Measurements from ENCODE around the gene B3GNT9.
A peak's percentile ranks its signal among the peaks of the same experiment; 100 is the strongest.

Gene B3GNT9, protein sequence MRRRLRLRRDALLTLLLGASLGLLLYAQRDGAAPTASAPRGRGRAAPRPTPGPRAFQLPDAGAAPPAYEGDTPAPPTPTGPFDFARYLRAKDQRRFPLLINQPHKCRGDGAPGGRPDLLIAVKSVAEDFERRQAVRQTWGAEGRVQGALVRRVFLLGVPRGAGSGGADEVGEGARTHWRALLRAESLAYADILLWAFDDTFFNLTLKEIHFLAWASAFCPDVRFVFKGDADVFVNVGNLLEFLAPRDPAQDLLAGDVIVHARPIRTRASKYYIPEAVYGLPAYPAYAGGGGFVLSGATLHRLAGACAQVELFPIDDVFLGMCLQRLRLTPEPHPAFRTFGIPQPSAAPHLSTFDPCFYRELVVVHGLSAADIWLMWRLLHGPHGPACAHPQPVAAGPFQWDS

DNA sequence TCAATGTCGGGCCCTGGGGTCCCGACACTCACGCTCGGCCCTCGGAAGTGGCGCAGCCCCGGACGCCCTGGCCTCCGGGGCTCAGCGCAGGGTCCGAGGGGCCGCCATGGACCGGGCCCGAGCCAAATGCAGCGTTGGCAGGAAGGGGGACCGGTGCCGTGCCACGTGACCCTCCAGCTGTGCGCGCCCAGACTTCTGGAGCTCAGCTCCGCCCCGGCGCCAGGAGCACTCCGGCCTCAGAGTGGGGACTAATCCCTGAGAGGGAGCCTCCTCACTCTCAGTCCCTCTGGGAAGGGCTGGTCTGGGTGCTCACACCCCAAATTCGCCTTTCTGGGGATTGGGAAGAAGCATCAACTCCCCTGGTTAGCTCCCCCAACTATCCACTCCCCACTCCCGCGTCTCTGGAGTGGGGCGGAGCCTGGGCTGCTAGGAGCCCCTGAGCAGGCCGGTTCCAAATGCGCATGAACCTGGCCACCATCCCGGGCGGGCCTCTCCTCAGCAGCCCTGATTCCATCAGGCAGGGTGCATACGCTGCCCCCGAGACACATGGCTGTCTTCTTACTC, at the start of gene B3GNT9:
B3GNT9 (minus strand) TSS at position 166 of the 564 bp plus-strand sequence. CDS start 513 bp downstream, outside the sequence.
- DNase-seq: no peak

DNA sequence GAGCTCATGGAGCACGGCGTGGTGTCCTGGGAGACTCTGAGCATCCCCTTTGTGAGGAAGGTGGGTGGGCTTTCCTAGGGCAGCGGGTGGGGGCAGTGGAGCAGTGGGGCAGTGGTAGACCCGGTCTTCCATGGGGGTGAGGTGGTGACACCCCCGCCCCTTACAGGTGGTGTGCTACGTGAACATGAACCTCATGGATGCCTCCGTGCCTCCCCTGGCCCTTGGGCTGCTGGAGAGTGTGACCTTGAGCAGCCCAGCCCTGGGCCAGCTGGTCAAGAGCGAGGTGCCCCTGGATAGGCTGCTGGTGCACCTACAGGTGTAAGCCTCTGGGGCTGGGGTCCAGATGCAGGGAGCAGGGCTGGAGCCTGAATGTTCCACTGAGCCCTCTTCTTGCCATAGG, 49.7 kb upstream of the B3GNT9 start:
- no peak for DNase-seq

DNA sequence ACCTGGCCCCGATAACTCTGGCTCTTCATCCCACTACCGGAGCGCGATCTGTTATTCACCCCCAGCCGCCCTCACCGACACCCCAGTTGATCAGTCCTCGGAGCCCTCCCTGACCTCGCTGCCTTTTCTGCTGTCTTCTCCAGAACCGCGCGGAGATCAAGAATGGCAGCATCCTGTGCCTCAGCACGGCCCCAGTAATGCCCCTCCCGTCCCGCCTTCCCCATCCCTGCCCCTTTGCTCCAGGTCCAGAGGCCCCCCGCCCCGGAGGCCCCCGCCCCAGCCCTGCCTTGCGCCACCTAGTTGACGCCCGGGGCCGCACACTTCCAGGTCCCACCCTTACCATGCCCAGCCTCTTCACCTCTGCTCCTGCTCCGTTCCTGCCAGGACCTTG, 49.0 kb upstream of the B3GNT9 start:
- DNase-seq: no peak

DNA sequence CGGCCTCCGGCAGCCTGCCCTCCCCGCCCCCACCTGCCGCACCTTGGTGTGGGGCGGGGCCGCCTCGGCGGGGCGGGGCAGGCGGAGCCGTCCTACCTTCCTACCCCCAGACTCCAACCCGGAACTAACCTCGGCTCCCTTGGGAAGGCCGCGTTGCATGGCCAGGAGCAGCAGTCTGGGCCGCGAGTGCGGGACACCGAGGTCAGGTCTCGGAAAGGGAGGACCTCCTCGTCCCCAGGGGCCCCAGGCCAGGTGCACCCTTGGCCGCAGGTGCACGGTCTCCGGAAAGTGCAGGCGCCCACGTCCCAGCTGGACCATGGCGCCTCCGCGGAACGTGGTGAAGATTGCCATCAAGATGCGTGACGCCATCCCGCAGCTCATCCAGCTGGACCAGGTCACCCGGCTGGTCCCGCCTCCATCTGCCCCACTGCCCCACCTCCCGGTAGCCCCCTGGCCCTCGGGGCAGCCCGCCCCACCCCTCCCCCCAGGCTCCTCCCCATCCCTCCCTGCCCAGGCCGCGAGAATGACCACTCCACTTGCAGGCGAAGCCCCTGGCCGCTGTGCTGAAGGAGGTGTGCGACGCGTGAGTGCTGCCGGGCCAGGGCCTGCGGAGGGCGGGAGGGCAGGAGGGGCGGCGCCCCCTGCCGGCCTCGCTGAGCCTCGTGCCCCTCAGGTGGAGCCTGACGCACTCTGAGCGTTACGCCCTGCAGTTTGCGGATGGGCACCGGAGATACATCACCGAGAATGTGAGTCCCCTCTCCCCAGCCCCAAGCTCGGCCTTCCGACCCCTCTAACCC, 48.4 kb upstream of the B3GNT9 start, which contains the start of gene ELMO3:
ELMO3 (plus strand) TSS at position 121 of the 797 bp plus-strand sequence; CDS start at position 317, 196 bp downstream.
- DNase-seq: no peak

DNA sequence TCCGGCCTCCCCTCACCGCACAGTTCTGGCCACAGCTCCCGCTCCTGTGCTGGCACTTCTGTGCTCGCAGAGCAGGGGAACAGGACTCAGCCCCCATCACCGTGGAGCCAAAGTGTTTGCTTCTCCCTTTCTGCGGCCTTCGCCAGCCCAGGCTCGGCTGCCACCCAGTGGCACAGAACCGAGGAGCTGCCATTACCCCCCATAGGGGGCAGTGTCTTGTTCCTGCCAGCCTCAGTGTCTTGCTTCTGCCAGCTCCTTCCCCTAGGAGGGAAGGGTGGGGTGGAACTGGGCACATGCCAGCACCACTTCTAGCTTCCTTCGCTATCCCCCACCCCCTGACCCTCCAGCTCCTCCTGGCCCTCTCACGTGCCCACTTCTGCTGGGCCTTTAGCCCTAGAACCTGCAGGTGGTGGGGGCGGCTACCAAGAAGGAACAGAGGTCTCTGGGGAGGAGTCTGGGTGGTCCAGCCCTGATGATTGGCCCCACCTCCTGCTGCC, 47.5 kb upstream of the B3GNT9 start:
- DNase-seq: peak in 1 of 6 experiments; percentile 13

DNA sequence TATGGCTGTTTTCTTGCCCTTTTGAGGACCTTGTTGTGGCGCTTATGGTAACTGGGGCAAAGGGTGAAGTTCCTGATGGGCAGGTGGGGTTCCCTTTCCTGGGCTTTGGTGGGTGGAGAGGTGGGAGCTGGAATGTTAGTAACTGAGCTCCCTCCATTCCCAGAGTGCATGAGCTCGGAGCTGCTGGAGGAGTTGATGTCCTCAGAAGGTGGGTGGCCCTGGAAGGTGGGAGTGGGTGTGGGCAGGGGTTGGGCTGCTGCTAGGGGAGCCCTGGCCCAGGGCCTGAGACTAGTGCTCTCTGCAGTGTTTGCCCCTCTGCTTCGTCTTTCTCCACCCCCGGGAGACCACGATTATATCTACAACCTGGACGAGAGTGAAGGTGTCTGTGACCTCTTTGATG, 46.9 kb upstream of the B3GNT9 start:
- DNase-seq: no peak

DNA sequence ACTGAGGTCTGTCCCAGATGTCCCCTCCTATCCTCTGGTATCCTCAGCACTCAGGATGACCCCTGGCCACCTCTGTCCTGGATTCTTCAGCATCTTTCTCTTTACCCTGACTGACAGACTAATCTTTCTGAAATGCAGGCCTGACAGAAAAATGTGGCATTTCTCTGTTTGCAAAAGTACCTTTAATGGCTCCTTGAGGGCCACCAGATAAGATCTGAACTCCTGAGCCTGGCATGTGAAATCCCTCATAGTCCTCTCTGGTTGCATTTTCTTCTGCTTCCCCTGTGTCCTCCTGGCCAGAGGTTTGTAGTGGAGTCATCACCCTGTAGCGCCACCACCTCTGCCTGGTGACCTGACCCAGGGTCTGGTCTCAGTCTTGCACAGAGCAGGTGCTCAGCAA, 46.1 kb upstream of the B3GNT9 start:
- no peak for DNase-seq

DNA sequence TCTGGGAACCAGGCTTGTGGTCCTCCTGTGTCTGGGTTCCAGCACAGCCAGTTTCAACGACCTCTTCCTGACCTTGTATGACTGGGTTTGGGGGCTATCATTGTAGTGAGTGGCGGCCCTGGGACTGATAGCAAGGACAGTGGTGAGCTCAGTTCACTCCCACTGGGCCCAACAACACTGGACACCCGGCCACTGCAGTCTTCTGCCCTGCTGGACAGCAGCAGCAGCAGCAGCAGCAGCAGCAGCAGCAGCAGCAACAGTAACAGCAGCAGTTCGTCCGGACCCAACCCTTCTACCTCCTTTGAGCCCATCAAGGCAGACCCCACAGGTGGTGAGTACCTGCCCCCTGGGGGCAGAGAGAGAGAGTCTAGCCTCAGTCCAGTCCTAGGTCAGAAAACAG, 44.9 kb upstream of the B3GNT9 start:
- DNase-seq: no peak

DNA sequence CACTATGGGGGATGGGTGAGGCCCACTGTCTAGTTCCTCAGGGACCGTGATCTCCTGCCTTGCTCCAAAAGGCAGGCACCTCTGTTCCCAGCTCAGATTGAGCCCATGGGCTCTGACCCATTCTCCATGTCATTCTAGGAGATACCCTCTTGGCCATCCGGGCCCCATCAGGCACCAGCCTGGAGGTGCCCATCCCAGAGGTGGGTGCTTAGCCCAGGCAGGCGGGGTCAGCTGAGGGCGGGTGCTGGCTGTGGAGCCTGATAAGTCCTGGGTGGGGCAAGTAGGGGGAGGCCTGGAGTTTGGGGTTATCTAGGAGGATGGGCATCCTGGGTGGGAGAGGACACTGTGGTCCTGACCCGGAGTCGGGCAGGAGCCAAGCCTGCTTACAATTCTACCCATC, 43.5 kb upstream of the B3GNT9 start:
- DNase-seq: no peak

DNA sequence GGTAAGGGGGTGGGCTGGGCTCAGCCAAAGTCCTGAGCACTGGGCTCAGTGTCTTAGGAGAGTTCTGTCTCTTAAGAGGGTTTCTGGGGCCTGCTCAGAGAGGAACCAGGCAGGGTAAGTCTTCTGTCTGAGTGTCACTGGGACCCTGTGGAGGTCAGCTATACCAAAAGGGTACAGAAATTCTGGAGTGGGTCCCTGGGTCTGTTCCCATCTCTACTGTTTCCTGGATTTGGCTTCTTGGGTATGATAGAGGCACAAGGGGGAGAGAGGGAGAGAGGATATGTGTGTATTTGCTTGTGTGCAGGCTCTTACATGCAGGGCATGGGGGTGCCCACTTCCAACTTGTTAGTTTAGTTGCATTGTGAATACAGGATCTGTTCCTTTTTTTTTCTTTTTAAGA, 42.7 kb upstream of the B3GNT9 start:
- no peak for DNase-seq

DNA sequence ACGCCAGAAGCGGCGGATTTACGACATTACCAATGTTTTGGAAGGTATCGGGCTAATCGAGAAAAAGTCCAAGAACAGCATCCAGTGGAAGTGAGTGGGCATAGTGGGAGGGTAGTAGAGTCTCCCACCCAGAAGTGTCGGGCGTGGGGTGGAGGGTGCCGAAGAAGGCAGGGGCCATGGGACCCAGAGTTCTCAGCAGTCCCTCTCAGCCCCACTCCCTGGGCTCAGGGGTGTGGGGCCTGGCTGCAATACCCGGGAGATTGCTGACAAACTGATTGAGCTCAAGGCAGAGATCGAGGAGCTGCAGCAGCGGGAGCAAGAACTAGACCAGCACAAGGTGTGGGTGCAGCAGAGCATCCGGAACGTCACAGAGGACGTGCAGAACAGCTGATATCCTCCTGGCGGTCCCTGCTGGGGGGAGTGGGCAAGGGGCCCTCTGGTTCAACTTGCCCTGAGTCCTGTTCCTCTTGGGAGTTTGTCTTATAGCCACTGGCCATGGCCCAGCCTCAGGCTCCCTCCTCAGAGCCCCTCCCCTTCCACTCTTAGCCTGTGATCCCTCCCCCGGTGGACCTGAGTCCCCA, 42.1 kb upstream of the B3GNT9 start:
- DNase-seq: no peak

DNA sequence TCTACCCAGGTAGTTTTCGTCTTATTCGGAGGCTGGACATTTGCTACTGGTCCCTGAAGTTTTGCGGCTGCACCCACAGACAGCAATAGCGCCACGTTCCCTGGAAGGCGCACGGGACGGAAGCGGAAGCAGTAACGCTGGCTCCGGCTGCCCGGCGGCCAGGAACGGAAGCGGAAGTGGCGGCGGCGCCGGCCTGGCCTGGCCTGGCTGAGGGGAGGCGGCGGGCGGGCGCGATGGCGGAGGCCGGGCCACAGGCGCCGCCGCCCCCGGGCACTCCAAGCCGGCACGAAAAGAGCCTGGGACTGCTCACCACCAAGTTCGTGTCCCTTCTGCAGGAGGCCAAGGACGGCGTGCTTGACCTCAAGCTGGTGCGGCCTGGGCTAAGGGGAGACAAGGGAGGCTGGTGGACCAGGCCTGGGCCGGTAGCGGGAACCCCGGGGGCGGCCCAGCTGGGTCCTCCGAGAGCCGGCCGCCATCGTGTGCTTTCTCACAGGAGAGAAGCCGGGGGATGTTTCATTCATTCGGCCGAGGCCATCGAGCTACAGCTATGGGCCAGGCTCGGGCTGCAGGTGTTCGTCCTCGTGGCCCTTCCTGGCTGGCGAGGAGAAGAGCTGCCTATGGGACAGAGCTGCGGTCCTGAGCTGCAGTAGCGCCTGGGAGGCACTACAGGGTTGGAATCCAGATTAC, 41.3 kb upstream of the B3GNT9 start, which contains the start of gene E2F4:
E2F4 (plus strand) TSS at position 161 of the 687 bp plus-strand sequence; CDS start at position 234, 73 bp downstream.
- peak; percentile 71 to 79 (median 75) for DNase-seq

DNA sequence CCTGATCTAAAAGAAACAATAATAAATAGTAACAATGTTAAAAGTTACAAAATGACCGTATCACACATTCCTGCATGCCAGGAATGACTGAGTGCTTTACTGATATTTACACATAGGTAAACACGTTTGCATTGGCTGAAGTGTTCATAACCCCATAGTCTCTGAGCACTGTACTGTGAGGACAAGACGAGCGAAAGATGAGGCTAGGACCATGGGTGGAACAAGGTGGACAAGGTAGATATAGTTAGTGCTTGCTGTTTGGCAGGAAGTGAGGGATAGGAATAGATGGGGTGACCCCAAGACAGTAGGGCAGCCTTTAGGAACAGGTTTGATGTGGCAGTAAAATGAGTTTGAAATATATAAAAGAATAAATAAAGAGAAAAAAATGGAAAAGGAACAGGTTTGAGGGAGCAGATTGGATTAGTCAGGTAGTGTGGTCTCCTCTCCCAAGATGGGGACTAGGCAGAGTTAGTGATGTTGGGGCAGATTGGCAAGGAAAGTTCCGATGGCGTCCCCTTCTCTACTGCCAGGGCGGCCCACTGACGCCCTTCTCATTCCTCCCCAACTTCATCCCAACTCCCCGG, 40.7 kb upstream of the B3GNT9 start:
- DNase-seq: no peak

DNA sequence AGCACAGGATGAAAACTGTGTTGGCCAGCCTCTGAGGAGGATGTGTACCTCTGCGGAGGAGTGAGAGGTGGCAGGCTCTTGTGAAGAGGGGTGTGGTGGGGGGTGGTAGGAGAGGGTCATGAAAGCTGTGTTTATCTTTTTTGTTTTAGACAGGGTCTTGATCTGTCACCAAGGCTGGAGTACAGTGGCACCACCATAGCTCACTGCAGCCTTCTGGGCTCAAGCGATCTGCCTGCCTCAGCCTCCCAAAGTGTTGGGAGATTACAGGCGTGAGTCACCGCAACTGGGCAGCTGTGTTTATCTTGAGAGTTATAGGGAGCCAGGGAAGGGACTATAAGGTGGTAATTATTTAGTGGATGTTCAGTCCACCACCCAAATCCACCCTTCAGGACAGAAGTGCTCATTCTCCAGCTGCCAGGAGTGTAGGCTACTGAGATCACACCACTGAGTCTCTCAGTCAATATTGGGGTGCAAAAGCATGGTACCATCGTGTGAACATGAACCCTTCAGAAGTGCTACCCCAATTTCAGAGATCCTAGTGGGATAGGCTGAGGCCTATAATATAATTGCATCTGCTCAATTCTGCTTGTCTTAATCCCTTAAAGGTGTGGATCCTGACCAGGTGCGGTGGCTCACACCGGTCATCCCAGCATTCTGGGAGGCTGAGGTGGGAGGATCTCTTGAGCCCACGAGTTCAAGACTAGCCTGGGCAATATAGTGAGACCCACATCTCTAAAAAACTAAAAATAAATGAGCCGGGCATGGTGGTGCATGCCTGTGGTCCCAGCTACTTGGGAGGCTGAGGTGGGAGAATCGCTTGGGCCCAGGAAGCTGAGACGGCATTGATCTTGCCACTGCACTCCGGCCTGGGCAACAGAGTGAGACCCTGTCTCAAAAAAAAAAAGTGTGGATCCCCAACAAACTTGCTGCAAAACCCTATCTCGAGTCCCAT, 39.9 kb upstream of the B3GNT9 start:
- DNase-seq: no peak

DNA sequence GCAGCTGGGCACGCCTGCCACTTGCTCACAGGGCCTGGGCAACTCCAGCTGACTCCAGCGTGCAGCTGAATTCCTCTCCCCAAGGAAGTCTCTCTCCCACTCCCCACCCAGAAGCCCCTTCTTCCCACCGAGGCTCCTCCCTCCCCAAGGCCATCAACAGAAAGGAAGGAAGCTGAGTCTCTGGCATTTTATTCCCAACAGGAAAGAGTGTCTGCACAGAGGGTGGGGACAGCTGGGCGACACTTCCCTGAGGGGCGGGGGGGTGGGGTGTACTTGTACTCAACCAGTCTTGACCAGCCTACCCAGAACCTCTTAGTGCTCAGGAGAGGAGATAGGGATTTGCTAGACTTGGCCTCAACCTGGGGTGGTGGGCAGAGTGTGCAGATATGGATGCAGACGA, 39.2 kb upstream of the B3GNT9 start, which contains the start of gene EXOC3L1:
EXOC3L1 (minus strand) TSS at position 96 of the 400 bp plus-strand sequence. CDS start 460 bp downstream, outside the sequence.
- DNase-seq: no peak

DNA sequence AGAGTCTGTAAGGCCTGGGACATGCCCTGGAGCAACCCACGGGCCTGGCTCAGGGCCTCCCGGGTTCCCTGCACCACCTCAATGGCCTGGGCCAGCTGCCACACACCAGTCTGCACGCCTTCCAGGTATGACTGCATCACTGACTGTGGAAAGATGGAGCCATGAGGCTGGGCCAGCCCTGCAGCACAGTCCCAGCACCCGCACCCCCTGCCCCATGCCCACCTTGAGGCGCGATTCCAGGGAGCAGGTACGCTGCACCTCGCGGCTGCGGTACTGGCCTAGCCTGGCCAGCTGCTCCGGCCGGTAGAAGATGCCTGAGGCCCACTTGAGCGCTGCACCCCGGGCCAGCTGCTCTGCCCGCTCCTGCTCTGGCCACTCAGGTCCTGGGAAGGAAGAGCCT, 38.0 kb upstream of the B3GNT9 start:
- DNase-seq: no peak

DNA sequence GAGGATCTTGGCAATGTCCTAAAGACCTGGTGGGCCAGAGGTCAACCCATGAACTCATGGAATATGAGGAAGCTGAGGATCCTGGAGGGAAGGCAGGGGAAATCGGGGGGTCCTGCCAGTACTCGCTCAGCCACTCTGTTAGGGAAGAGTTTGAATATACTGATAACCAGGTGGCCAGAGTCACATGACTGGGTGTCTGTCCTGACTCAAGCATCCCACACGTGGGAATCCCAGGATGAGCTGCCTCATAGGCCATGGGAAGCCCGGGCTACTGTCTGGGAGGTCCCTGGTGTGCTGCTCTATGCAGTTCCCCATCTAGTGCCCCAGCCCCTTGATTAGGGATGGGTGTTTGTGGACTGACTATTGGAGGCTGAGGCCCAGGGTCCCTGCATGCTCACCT, 37.5 kb upstream of the B3GNT9 start:
- no peak for DNase-seq

DNA sequence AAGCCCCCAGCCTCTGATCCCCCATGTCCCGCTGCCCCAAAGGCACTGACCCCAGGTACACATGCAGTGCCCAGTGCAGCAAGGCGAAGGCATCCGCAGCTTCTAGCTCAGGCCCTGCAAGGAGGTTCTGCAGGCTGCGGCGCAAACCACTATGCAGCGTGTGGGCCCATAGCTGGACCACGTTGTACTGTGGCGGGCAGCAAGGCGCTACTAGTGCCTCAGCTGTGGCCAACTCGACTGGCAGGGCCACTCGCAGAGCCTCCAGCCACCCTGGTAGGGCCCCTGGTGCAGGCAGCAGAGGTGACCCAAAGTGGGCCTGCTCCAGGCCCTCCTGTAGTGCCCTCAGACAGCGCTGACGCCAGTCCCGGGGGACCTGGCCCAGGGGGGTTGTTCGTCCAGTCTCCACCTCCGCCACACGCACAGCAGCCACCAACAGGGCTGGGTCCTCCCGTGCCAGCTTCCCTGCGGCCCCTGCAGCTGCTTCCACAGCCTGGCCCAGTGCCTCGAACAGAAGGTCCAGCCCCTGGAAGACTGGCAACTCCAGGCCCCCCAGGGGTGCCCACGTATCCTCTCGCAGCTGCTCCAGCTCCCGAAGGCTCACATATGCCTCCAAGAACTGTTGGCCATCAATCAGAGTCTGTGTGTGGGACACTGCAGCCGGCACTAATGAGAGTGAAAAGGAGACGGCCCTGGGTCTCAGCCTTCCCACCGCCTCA, 36.5 kb upstream of the B3GNT9 start:
- DNase-seq: no peak

DNA sequence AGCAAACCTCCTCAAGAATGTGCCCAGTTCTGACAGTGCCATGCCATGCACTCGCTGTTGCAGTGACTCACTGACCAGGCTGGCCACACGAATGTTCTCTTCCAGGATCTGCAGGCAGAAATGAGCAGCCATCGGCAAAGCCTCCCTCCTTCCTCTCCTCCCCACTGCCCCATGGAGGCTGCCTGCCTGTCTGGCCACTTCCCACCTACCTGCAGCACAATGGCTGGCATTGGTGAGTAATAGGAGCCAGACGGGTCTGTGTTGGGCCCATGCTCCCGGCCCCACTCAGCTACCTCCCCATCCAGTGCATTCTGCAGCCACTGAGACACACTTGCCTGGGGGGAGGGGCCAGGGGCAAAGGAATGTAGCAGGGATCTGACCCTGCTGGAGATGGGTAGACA, 35.8 kb upstream of the B3GNT9 start:
- no peak for DNase-seq

DNA sequence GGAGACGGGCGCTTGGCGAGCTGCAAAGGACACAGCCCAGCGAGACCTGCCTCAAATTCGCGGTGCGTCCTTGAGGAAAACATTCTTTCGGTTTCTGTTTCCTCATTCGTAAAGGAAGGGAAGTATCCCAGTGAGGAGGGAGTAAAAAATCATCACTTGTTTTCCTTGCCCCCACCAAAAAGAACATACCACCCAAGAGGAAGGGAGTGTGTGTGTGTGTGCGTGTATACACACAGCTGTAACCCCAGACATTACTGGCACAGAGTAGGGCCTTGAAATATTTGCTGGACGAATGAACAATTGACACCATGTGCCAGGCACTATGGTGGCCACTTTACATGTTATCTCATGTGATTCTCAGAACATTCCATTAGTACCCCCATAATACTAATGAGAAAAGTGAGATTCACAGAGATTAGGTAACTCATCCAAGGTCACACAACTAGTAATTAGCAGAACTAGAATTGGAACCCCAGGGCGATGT, 34.9 kb upstream of the B3GNT9 start:
- DNase-seq: no peak
